Endothelial cell of umbilical vein (primary cell): ENCODE measurements around the gene MYRIP. TPM values are rescaled to one million over a fixed set of nuclear protein-coding genes. Genes with fewer than 3 reads are reported as not detected.

Source experiments
- BruUV-seq: library from RNA; stranded (reverse); fragments of 400-500 nt; replicated peaks from 2 replicates; lab custom pipeline; 2021; lab: Mats Ljungman, UMichigan
- CTCF ChIA-PET: fragments of 300-600, 350-600 bp; sonication (Branson Sonifier 250); formaldehyde crosslinking; loops from one replicate; lab custom pipeline; 2021; ENCODE audit warnings: antibody characterized with exemption, inconsistent platforms; lab: Charles Lee
- POLR2A ChIA-PET: fragments of 300-600, 350-600 bp; sonication (Branson Sonifier 250); formaldehyde crosslinking; loops from one replicate; lab custom pipeline; 2021; ENCODE audit warnings: antibody characterized with exemption, inconsistent platforms; lab: Charles Lee
- DNase-seq: peaks from one replicate; pipeline ENCODE4 v3.0.0-alpha.2; 2011; ENCODE audit warnings: low read depth, low spot score
- FAIRE-seq: peaks from 2 replicates; lab custom pipeline; 2011; peaks lifted over from hg19 to GRCh38; lab: Jason Lieb, UNC
- H2AFZ ChIP-seq: 2 replicates; pipeline ENCODE4 v1.6.0; 2012; ENCODE audit warnings: low read depth, low read length, control low read depth, inconsistent platforms
- H3K27ac ChIP-seq: 2 replicates; pipeline ENCODE4 v1.5.1; 2011; ENCODE audit warnings: low read depth, mild to moderate bottlenecking, control low read depth, low read length, moderate library complexity; ENCODE audit not compliant: insufficient read depth
- H3K27me3 ChIP-seq, 2 experiments: 2 replicates each; pipeline versions ENCODE4 v1.6.0 to v1.6.1; 2011; ENCODE audit warnings: low read length in 2 of 2, mixed read lengths in 1 of 2; ENCODE audit not compliant: control insufficient read depth in 2 of 2, insufficient read depth in 2 of 2
- H3K36me3 ChIP-seq, 2 experiments: 2 replicates in 1 of 2; 3 replicates in 1 of 2; pipeline ENCODE4 v1.5.1; 2011; ENCODE audit warnings: low read length in 2 of 2, mild to moderate bottlenecking in 1 of 2, moderate library complexity in 1 of 2; ENCODE audit not compliant: control insufficient read depth in 2 of 2, insufficient read depth in 2 of 2; ENCODE audit errors: extremely low read depth in 1 of 2
- H3K4me1 ChIP-seq: 3 replicates; pipeline ENCODE4 v1.5.1; 2011; ENCODE audit warnings: mild to moderate bottlenecking, low read length; ENCODE audit not compliant: control insufficient read depth, insufficient read depth; ENCODE audit errors: extremely low read depth
- H3K4me2 ChIP-seq: 2 replicates; pipeline ENCODE4 v1.6.1; 2011; ENCODE audit warnings: low read length, control low read depth, mixed read lengths; ENCODE audit not compliant: insufficient read depth
- H3K4me3 ChIP-seq, 3 experiments: fragments of 200-600 bp in 1 of 3; sonication (generic), shearing (Covaris generic) in 1 of 3; replicated peaks in 1 of 3; 2 replicates each; pipeline ENCODE4 v1.5.1; 2011 to 2016; ENCODE audit warnings: control low read depth in 3 of 3, low read length in 3 of 3, mild to moderate bottlenecking in 2 of 3, inconsistent platforms in 1 of 3, low read depth in 1 of 3, moderate library complexity in 1 of 3; ENCODE audit not compliant: insufficient read depth in 1 of 3
- H3K79me2 ChIP-seq: 2 replicates; pipeline ENCODE4 v1.6.0; 2012; ENCODE audit warnings: low read length, inconsistent platforms; ENCODE audit not compliant: control insufficient read depth, insufficient read depth
- H3K9ac ChIP-seq: replicated peaks from 2 replicates; pipeline ENCODE3; 2011; ENCODE audit warnings: low read length, control low read depth; ENCODE audit not compliant: insufficient read depth; ENCODE audit errors: extremely low read depth
- H3K9me1 ChIP-seq: replicated peaks from 3 replicates; pipeline ENCODE4 v1.6.0; 2011; ENCODE audit warnings: mild to moderate bottlenecking, low read length; ENCODE audit not compliant: control insufficient read depth, insufficient read depth; ENCODE audit errors: extremely low read depth
- H3K9me3 ChIP-seq: replicated peaks from 2 replicates; pipeline ENCODE4 v1.5.1; 2012; ENCODE audit warnings: low read length, inconsistent platforms; ENCODE audit not compliant: control insufficient read depth, insufficient read depth
- H4K20me1 ChIP-seq: replicated peaks from 2 replicates; pipeline ENCODE3; 2011; ENCODE audit warnings: mild to moderate bottlenecking, low read length; ENCODE audit not compliant: control insufficient read depth, insufficient read depth; ENCODE audit errors: extremely low read depth
- CTCF ChIP-seq, 2 donors: IDR thresholded peaks; 1 replicate in 1 of 2; 2 replicates in 1 of 2; pipeline ENCODE4 v1.5.1; 2011; ENCODE audit warnings: low read length in 2 of 2, mild to moderate bottlenecking in 2 of 2, moderate library complexity in 2 of 2, control low read depth in 1 of 2, inconsistent platforms in 1 of 2, low read depth in 1 of 2; ENCODE audit not compliant: insufficient read depth in 1 of 2; ENCODE audit errors: extremely low read depth in 1 of 2
- EZH2 ChIP-seq: IDR thresholded peaks from 2 replicates; pipeline ENCODE4 v1.6.1; 2012; ENCODE audit warnings: borderline replicate concordance, low read depth, mild to moderate bottlenecking, moderate library complexity, low read length, inconsistent platforms; ENCODE audit not compliant: severe bottlenecking
- FOS ChIP-seq: IDR thresholded peaks from 2 replicates; pipeline ENCODE4 v1.6.1; 2011; ENCODE audit warnings: mild to moderate bottlenecking, low read length, moderate library complexity, borderline replicate concordance; ENCODE audit not compliant: insufficient read depth
- GATA2 ChIP-seq: IDR thresholded peaks from 2 replicates; pipeline ENCODE4 v1.7.0; 2011; ENCODE audit warnings: low read depth, mild to moderate bottlenecking, moderate library complexity, mixed read lengths, low read length; ENCODE audit not compliant: insufficient read length, insufficient read depth
- JUN ChIP-seq: IDR thresholded peaks from 2 replicates; pipeline ENCODE4 v1.6.1; 2011; ENCODE audit warnings: borderline replicate concordance, low read depth; ENCODE audit not compliant: insufficient read length, insufficient read depth
- MYC ChIP-seq: IDR thresholded peaks from one replicate; pipeline ENCODE4 v1.6.1; 2011; ENCODE audit warnings: mild to moderate bottlenecking, low read depth, low read length
- POLR2A ChIP-seq: IDR thresholded peaks from 2 replicates; pipeline ENCODE4 v1.6.1; 2012; ENCODE audit warnings: low read depth, mild to moderate bottlenecking, control low read depth, low read length
- POLR2AphosphoS5 ChIP-seq: IDR thresholded peaks from 2 replicates; pipeline ENCODE4 v1.6.1; 2012; ENCODE audit warnings: low read depth, mild to moderate bottlenecking, control low read depth, low read length, moderate library complexity; ENCODE audit not compliant: insufficient read depth
- dilution Hi-C: fragments of 300-500 bp; cut with MboI; formaldehyde crosslinking; loops from one replicate; pipeline ENCODE4 v1.15.0; 2019; ENCODE audit warnings: low sequenced_read_pairs; ENCODE audit not compliant: extremely low pct_ligation_motif_present
- intact Hi-C: fragments of 100-400 bp; cut with micrococcal nuclease; formaldehyde crosslinking; loops from one replicate; pipeline ENCODE4 v1.10.0; 2022
- polyA plus RNA-seq, 4 experiments: library from polyadenylated mRNA; depleted of rRNA in 3 of 4; stranded (reverse) in 3 of 4; unstranded in 1 of 4; fragments of >200 nt; gene quantifications; 2 replicates each; pipeline versions ENCODE4 v1.2.1 to v1.2.3, GENCODE V29; 2011 to 2012; ENCODE audit warnings: missing spikeins in 1 of 4
- total RNA-seq: library from RNA; stranded (reverse); gene quantifications from 2 replicates; pipeline ENCODE4 v1.2.3, GENCODE V29; 2021
- TF ChIP-seq, protein P1 (sequence below): IDR thresholded peaks from 2 replicates; pipeline ENCODE4 v1.6.1; 2011; ENCODE audit not compliant: insufficient read depth, insufficient read length

The MYRIP gene
- total and polyA plus RNA-seq, 2 donors (not counting 3 experiments of a cell fraction or from before 2014, with no cell fraction given) = 6.7 to 11.9 TPM

DNA sequence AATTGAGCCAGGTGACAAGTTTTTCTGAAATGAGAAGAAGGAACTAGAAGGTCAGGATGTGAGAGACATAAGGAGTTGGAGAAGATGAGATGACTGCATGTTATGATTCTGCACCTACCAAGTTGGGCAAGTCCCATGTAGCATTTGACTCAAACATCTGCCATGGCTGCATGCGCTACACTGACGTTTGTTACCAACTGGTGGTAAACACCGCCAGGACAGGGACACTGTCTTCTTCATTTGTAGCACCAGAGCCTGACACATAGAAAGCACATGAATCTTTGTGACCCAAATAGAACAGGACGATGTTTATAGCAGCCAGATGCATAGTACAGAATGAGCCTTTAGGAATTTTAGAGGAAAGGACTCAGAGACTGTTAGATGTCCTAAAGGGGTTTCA, 236.7 kb downstream of the MYRIP start:
- intact Hi-C loops (no loop called here), dilution Hi-C loops (no loop called here)
- no peaks in the 10 kb centered on the region for H3K9me1 ChIP-seq
- H3K79me2 ChIP-seq = no peaks in the 10 kb centered on the region
- no peak for TF ChIP-seq POLR2AphosphoS5
- no peak for TF ChIP-seq CTCF (IDR thresholded peaks at IDR 0.05; ENCODE audit: extremely low read depth in 1 of 2, insufficient read depth in 1 of 2, low read depth in 1 of 2, low read length in 2 of 2)
- no peak for TF ChIP-seq POLR2A
- TF ChIP-seq GATA2 = no peak
- TF ChIP-seq, protein P1, sequence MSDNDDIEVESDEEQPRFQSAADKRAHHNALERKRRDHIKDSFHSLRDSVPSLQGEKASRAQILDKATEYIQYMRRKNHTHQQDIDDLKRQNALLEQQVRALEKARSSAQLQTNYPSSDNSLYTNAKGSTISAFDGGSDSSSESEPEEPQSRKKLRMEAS = no peak
- no peak for DNase-seq
- H4K20me1 ChIP-seq = no peaks in the 10 kb centered on the region
- H3K4me3 ChIP-seq = no peak overlapping the region
- no peak overlapping the region for H3K4me2 ChIP-seq
- no peak overlapping the region for H3K9ac ChIP-seq
- no peak overlapping the region for H3K27ac ChIP-seq
- H3K9me3 ChIP-seq = no peaks in the 10 kb centered on the region
- H3K4me1 ChIP-seq = peaks cover 6% of the 10 kb centered on the region
- no peak for FAIRE-seq
- ChIA-PET CTCF (no interaction called here), POLR2A (no interaction called here)
- H3K27me3 ChIP-seq = no peaks in the 10 kb centered on the region
- no TSS peak for BruUV-seq
- peaks cover 0 to 9% of the 10 kb centered on the region in 2 experiments for H3K36me3 ChIP-seq
- no peak overlapping the region for H2AFZ ChIP-seq

- Histone ChIP-seq H3K27ac (no peak overlapping the region), H3K79me2 (no peaks in the 10 kb centered on the region), H3K4me3 (no peak overlapping the region), H3K27me3 (no peaks in the 10 kb centered on the region), H2AFZ (no peak overlapping the region), H3K9ac (no peak overlapping the region), H3K36me3 (peaks cover 0 to 9% of the 10 kb centered on the region in 2 experiments), H3K9me3 (no peaks in the 10 kb centered on the region), H3K4me1 (peaks cover 6% of the 10 kb centered on the region), H3K9me1 (no peaks in the 10 kb centered on the region), H4K20me1 (no peaks in the 10 kb centered on the region), H3K4me2 (no peak overlapping the region)
- dilution Hi-C loops = no loop called here
- no TSS peak for BruUV-seq
- TF ChIP-seq EZH2 = no peak
- TF ChIP-seq POLR2AphosphoS5 = no peak
- TF ChIP-seq GATA2 = no peak
- TF ChIP-seq, protein P1 = no peak
- TF ChIP-seq JUN = no peak
- no peak for TF ChIP-seq MYC
- no peak for TF ChIP-seq FOS
- TF ChIP-seq POLR2A = no peak
- TF ChIP-seq CTCF (IDR thresholded peaks at IDR 0.05; ENCODE audit: extremely low read depth in 1 of 2, insufficient read depth in 1 of 2, low read depth in 1 of 2, low read length in 2 of 2) = no peak
- ChIA-PET CTCF (no interaction called here), POLR2A (no interaction called here)
- intact Hi-C loops = no loop called here
- DNase-seq (no peak), FAIRE-seq (no peak)
These were observed 238.0 kb downstream of the MYRIP start for GRCh38 chr3:40047406-40047805.
